Calu3 (cell line): ENCODE results near the gene PLSCR4. TPM values are rescaled to one million over a fixed set of nuclear protein-coding genes. Genes with fewer than 3 reads are reported as not detected.

ENCODE experiments used
- BruUV-seq: library from RNA; stranded (reverse); fragments of 400-500 nt; replicated peaks from 2 replicates; lab custom pipeline; 2021; lab: Mats Ljungman, UMichigan
- CTCF ChIA-PET: fragments of 300-600 bp; sonication (Branson Sonifier 250); formaldehyde crosslinking; loops from one replicate; lab custom pipeline; 2022; ENCODE audit warnings: antibody characterized with exemption; lab: Charles Lee
- DNase-seq: peaks from one replicate; pipeline ENCODE4 v3.0.0; 2022
- H3K27ac Mint-ChIP-seq: one replicate; pipeline ENCODE4 v1.8.0; 2022; ENCODE audit warnings: mixed read lengths; ENCODE audit not compliant: unreplicated experiment
- H3K27me3 Mint-ChIP-seq: one replicate; pipeline ENCODE4 v1.8.0; 2022; ENCODE audit warnings: mixed read lengths; ENCODE audit not compliant: unreplicated experiment
- H3K36me3 Mint-ChIP-seq: one replicate; pipeline ENCODE4 v1.8.0; 2022; ENCODE audit warnings: mild to moderate bottlenecking, moderate library complexity, mixed read lengths; ENCODE audit not compliant: insufficient read depth, unreplicated experiment
- H3K4me1 Mint-ChIP-seq: one replicate; pipeline ENCODE4 v1.8.0; 2022; ENCODE audit warnings: mild to moderate bottlenecking, low read depth, mixed read lengths; ENCODE audit not compliant: unreplicated experiment
- H3K4me3 Mint-ChIP-seq: one replicate; pipeline ENCODE4 v1.8.0; 2022; ENCODE audit warnings: mild to moderate bottlenecking, low read depth, moderate library complexity, mixed read lengths; ENCODE audit not compliant: unreplicated experiment
- H3K9me3 Mint-ChIP-seq: one replicate; pipeline ENCODE4 v1.8.0; 2022; ENCODE audit warnings: low read depth, mixed read lengths; ENCODE audit not compliant: unreplicated experiment
- intact Hi-C: fragments of 100-400 bp; cut with micrococcal nuclease; formaldehyde crosslinking; loops from one replicate; pipeline ENCODE4 v1.10.0; 2022; ENCODE audit not compliant: unreplicated experiment
- total RNA-seq: library from RNA; stranded (reverse); gene quantifications from 2 replicates; pipeline ENCODE4 v1.2.3, GENCODE V29; 2022
- TF ChIP-seq, protein P1 (sequence below): fragments of 200-600 bp; IDR thresholded peaks from one replicate; pipeline ENCODE4 v1.8.0; 2022; ENCODE audit warnings: antibody characterized with exemption; ENCODE audit not compliant: unreplicated experiment

PLSCR4 gene
- total RNA-seq, 1 experiment from 2014 or later, result 10.2 TPM

DNA sequence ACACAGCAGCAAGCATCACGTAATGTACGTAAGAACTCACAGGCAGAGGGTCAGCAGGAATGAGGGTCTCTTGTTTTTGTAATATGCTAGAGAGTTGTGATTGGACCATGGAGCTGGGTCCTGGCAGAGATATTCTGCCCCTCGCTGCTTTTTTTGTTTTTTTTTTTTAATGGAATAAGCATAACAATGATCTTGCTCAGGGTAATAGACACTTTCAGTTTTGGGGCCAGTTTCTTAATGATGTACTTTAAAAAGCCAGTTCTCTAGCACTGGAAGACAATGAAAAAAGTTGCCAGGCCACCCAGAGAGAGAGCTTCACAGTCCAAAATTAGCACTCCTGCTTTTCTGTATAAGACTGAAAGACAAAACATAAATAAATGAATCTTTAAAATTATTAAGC is 29.0 kb upstream of the PLSCR4 start:
- no peak for DNase-seq
- no peaks in the 10 kb centered on the region for H3K36me3 Mint-ChIP-seq
- H3K27ac Mint-ChIP-seq, result no peak overlapping the region
- peaks cover 15% of the 10 kb centered on the region for H3K4me1 Mint-ChIP-seq
- no peaks in the 10 kb centered on the region for H3K27me3 Mint-ChIP-seq
- peaks cover 2% of the 10 kb centered on the region for H3K9me3 Mint-ChIP-seq
- no TSS peak for BruUV-seq
- intact Hi-C loops, result no loop called here
- CTCF ChIA-PET, result no interaction called here
- H3K4me3 Mint-ChIP-seq, result no peak overlapping the region
- TF ChIP-seq, protein P1, sequence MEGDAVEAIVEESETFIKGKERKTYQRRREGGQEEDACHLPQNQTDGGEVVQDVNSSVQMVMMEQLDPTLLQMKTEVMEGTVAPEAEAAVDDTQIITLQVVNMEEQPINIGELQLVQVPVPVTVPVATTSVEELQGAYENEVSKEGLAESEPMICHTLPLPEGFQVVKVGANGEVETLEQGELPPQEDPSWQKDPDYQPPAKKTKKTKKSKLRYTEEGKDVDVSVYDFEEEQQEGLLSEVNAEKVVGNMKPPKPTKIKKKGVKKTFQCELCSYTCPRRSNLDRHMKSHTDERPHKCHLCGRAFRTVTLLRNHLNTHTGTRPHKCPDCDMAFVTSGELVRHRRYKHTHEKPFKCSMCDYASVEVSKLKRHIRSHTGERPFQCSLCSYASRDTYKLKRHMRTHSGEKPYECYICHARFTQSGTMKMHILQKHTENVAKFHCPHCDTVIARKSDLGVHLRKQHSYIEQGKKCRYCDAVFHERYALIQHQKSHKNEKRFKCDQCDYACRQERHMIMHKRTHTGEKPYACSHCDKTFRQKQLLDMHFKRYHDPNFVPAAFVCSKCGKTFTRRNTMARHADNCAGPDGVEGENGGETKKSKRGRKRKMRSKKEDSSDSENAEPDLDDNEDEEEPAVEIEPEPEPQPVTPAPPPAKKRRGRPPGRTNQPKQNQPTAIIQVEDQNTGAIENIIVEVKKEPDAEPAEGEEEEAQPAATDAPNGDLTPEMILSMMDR, result no peak

DNA sequence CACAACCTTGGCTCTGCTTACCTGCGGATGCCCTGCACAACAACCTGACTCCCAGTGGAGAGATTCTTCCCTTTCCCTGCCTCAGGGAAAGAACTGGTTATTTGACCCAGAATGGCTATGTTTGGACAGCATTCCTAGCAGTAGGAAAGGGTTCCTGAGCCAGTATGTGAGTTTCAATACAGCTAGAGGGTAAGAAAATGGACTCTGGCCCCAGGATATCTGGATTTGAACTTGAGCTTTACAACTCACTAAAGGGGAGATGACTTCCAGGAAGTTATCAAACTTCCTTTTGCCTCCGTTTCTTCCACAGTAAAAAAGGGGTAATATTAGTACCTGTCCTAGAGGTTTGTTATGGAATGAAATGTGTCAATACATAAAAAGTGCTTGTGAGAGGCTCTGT is 28.1 kb upstream of the PLSCR4 start:
- no TSS peak for BruUV-seq
- no peak overlapping the region for H3K4me3 Mint-ChIP-seq
- H3K36me3 Mint-ChIP-seq, result no peaks in the 10 kb centered on the region
- peaks cover 9% of the 10 kb centered on the region for H3K4me1 Mint-ChIP-seq
- no peak overlapping the region for H3K27ac Mint-ChIP-seq
- H3K9me3 Mint-ChIP-seq, result no peaks in the 10 kb centered on the region
- TF ChIP-seq, protein P1, result no peak
- no peaks in the 10 kb centered on the region for H3K27me3 Mint-ChIP-seq
- CTCF ChIA-PET, result no interaction called here
- intact Hi-C loops, result no loop called here
- DNase-seq, result no peak

DNA sequence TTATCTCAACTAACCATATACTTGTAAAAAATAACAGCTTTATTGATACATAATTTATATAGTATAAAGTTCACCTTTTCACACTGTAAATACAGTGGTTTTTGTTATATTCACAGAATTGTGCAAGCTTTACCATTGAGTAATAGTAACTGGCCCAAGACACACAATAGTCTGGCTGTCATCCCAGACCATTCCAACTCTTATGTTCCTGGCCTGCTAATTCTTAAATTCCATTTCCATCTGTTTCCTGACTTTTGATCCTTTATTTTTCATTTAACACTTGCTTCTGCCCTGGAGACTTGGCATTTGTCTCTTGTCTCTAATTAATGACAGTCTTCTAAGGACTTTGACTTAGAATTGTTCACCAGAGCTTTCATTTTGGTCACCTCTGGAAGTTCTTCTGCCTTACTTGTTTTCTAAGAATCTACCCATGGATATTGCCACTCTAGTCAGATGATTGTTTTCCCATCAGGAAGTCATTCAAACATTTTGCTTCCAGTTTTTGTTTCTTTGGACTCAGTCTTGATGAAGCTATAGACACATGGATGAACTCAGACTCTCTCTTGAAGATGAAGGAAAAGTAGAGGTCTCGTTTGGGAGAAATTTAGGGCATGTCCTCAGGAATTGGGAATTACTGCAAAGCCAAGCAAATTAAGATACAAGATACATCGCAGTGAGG is 27.2 kb upstream of the PLSCR4 start:
- Mint-ChIP-seq H3K9me3 (no peaks in the 10 kb centered on the region), H3K27ac (no peak overlapping the region), H3K27me3 (no peaks in the 10 kb centered on the region), H3K36me3 (no peaks in the 10 kb centered on the region), H3K4me1 (no peaks in the 10 kb centered on the region), H3K4me3 (no peak overlapping the region)
- no peak for DNase-seq
- intact Hi-C loops, result no loop called here
- no TSS peak for BruUV-seq
- TF ChIP-seq, protein P1, result no peak
- CTCF ChIA-PET, result no interaction called here

DNA sequence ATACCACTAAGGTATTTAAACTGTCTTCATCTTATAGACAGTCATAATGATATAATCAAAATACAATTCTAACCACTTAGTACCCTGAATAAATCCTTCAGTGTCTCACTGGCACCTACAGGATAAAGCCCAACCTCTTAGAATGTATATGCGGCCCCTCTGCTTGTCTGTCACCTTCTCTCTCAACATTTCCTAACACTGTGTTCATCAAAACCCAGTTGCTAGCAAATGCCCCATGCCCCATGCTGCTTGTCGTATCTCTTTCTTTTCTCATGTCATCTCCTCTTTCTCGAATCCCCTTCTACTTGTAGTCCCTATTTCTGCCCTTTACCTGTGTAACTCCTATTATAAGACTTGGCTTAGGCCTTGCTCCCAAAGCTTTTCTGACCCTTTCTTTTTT is 24.6 kb upstream of the PLSCR4 start:
- no TSS peak for BruUV-seq
- intact Hi-C loops, result no loop called here
- no peaks in the 10 kb centered on the region for H3K4me1 Mint-ChIP-seq
- CTCF ChIA-PET, result no interaction called here
- no peaks in the 10 kb centered on the region for H3K36me3 Mint-ChIP-seq
- no peaks in the 10 kb centered on the region for H3K27me3 Mint-ChIP-seq
- TF ChIP-seq, protein P1, result no peak
- H3K4me3 Mint-ChIP-seq, result no peak overlapping the region
- H3K9me3 Mint-ChIP-seq, result no peaks in the 10 kb centered on the region
- H3K27ac Mint-ChIP-seq, result no peak overlapping the region
- no peak for DNase-seq
